ENCODE results near the gene NAA40. TPM values are rescaled to one million over a fixed set of nuclear protein-coding genes. Genes with fewer than 3 reads are reported as not detected.

NAA40 gene
- total RNA-seq, 1 donor from 2014 or later: 64.5 TPM

- TF ChIP-seq CTCF (conservative IDR thresholded peaks at IDR 0.05): no peak
- peaks cover 7% of the 10 kb centered on the region for H3K36me3 Mint-ChIP-seq (ENCODE audit: low read depth)
Observed at GRCh38 chr11:63908631-63909401, 30.0 kb upstream of the NAA40 start.

GRCh38 chr11:63909591-63910506 is 29.0 kb upstream of the NAA40 start:
- H3K27ac Mint-ChIP-seq (ENCODE audit: unreplicated experiment): peak overlapping the region; percentile 57
- peaks cover 39% of the 10 kb centered on the region for H3K4me1 Mint-ChIP-seq
- peak overlapping the region; percentile 72 for H3K4me3 Mint-ChIP-seq
- peaks cover 7% of the 10 kb centered on the region for H3K36me3 Mint-ChIP-seq (ENCODE audit: low read depth)
- peak; percentile 58 for DNase-seq (ENCODE audit: low read depth, low spot score)
- no peaks in the 10 kb centered on the region for H3K9me3 Mint-ChIP-seq
- peaks cover 10% of the 10 kb centered on the region for H3K27me3 Mint-ChIP-seq (ENCODE audit: low read depth)
- TF ChIP-seq CTCF (conservative IDR thresholded peaks at IDR 0.05): no peak

More at GRCh38 chr11:63908631-63909401, 30.0 kb upstream of the NAA40 start:
- peaks cover 10% of the 10 kb centered on the region for H3K27me3 Mint-ChIP-seq (ENCODE audit: low read depth)
- no peak for DNase-seq (ENCODE audit: low read depth, low spot score)
- peaks cover 39% of the 10 kb centered on the region for H3K4me1 Mint-ChIP-seq
- H3K4me3 Mint-ChIP-seq: peak overlapping the region; percentile 78
- H3K27ac Mint-ChIP-seq (ENCODE audit: unreplicated experiment): peak overlapping the region; percentile 93
- no peaks in the 10 kb centered on the region for H3K9me3 Mint-ChIP-seq

- H3K4me1 Mint-ChIP-seq: peaks cover 43% of the 10 kb centered on the region
- no peak overlapping the region for H3K27ac Mint-ChIP-seq (ENCODE audit: unreplicated experiment)
- H3K27me3 Mint-ChIP-seq (ENCODE audit: low read depth): peaks cover 10% of the 10 kb centered on the region
- H3K9me3 Mint-ChIP-seq: no peaks in the 10 kb centered on the region
- H3K36me3 Mint-ChIP-seq (ENCODE audit: low read depth): peaks cover 5% of the 10 kb centered on the region
- peak overlapping the region; percentile 59 for H3K4me3 Mint-ChIP-seq
- no peak for TF ChIP-seq CTCF (conservative IDR thresholded peaks at IDR 0.05)
- no peak for DNase-seq (ENCODE audit: low read depth, low spot score)
Observed at GRCh38 chr11:63910675-63911074, 28.1 kb upstream of the NAA40 start.

- H3K27ac Mint-ChIP-seq (ENCODE audit: unreplicated experiment): no peak overlapping the region
- peak; percentile 53 for DNase-seq (ENCODE audit: low read depth, low spot score)
- TF ChIP-seq CTCF (conservative IDR thresholded peaks at IDR 0.05): no peak
- peaks cover 5% of the 10 kb centered on the region for H3K36me3 Mint-ChIP-seq (ENCODE audit: low read depth)
- H3K9me3 Mint-ChIP-seq: no peaks in the 10 kb centered on the region
- H3K27me3 Mint-ChIP-seq (ENCODE audit: low read depth): peaks cover 10% of the 10 kb centered on the region
- peak overlapping the region; percentile 92 for H3K4me3 Mint-ChIP-seq
- peaks cover 43% of the 10 kb centered on the region for H3K4me1 Mint-ChIP-seq
Observed at GRCh38 chr11:63911440-63911839, 27.4 kb upstream of the NAA40 start.

- TF ChIP-seq CTCF (conservative IDR thresholded peaks at IDR 0.05): no peak
- H3K27ac Mint-ChIP-seq (ENCODE audit: unreplicated experiment): peak overlapping the region; percentile 78
Observed at GRCh38 chr11:63911876-63912275, 26.9 kb upstream of the NAA40 start.

More at GRCh38 chr11:63911876-63912275, 26.9 kb upstream of the NAA40 start:
- Mint-ChIP-seq H3K36me3 (ENCODE audit: low read depth) (peaks cover 5% of the 10 kb centered on the region), H3K9me3 (no peaks in the 10 kb centered on the region), H3K27me3 (ENCODE audit: low read depth) (peaks cover 10% of the 10 kb centered on the region), H3K4me1 (peaks cover 41% of the 10 kb centered on the region), H3K4me3 (peak overlapping the region; percentile 92)
- no peak for DNase-seq (ENCODE audit: low read depth, low spot score)

All from neural crest cell (in vitro differentiated cells).